H9 (cell line): ENCODE data around the gene FUT1. TPM values are rescaled to one million over a fixed set of nuclear protein-coding genes. Genes with fewer than 3 reads are reported as not detected.
A peak's percentile ranks its signal among the peaks of the same experiment; 100 is the strongest.

Experiments
- DNase-seq: peaks from one replicate; pipeline ENCODE4 v3.0.0-alpha.2; 2017
- H2AFZ ChIP-seq: one replicate; pipeline ENCODE4 v1.6.1; 2013; ENCODE audit warnings: mild to moderate bottlenecking, low read length, control low read depth, moderate library complexity
- H2AK5ac ChIP-seq: 2 replicates; pipeline ENCODE4 v1.6.1; 2013; ENCODE audit warnings: low read length, control low read depth, mixed read lengths; ENCODE audit not compliant: insufficient read length
- H2BK120ac ChIP-seq: one replicate; pipeline ENCODE4 v1.6.1; 2013; ENCODE audit warnings: low read depth, mild to moderate bottlenecking, low read length, control low read depth, inconsistent platforms; ENCODE audit not compliant: poor library complexity, severe bottlenecking
- H2BK12ac ChIP-seq: 2 replicates; pipeline ENCODE4 v1.6.1; 2013; ENCODE audit warnings: low read length, control low read depth, mixed read lengths, low read depth; ENCODE audit not compliant: insufficient read length
- H2BK15ac ChIP-seq: 2 replicates; pipeline ENCODE4 v1.6.1; 2013; ENCODE audit warnings: low read depth, low read length, control low read depth
- H2BK20ac ChIP-seq: one replicate; pipeline ENCODE4 v1.6.1; 2013; ENCODE audit warnings: low read depth, mild to moderate bottlenecking, low read length, control low read depth, inconsistent platforms; ENCODE audit not compliant: poor library complexity, severe bottlenecking
- H2BK5ac ChIP-seq: 2 replicates; pipeline ENCODE4 v1.6.1; 2013; ENCODE audit warnings: low read length, control low read depth, mixed read lengths; ENCODE audit not compliant: insufficient read length
- H3K14ac ChIP-seq: 2 replicates; pipeline ENCODE4 v1.6.1; 2013; ENCODE audit warnings: low read length, control low read depth; ENCODE audit not compliant: insufficient read depth
- H3K18ac ChIP-seq: 2 replicates; pipeline ENCODE4 v1.6.1; 2013; ENCODE audit warnings: low read depth, mild to moderate bottlenecking, mixed read lengths, low read length, control low read depth; ENCODE audit not compliant: insufficient read length
- H3K23ac ChIP-seq: 2 replicates; pipeline ENCODE4 v1.6.1; 2013; ENCODE audit warnings: low read length, control low read depth, mixed read lengths, low read depth; ENCODE audit not compliant: insufficient read length
- H3K23me2 ChIP-seq: 2 replicates; pipeline ENCODE4 v1.6.1; 2013; ENCODE audit warnings: low read depth, mild to moderate bottlenecking, mixed read lengths, low read length, control low read depth; ENCODE audit not compliant: insufficient read length, poor library complexity, severe bottlenecking
- H3K27ac ChIP-seq: 2 replicates; pipeline ENCODE4 v1.5.1; 2013; ENCODE audit warnings: low read length, control low read depth, mixed read lengths, low read depth; ENCODE audit not compliant: insufficient read length
- H3K27me3 ChIP-seq: 2 replicates; pipeline ENCODE4 v1.6.1; 2013; ENCODE audit warnings: low read length, control low read depth, inconsistent platforms; ENCODE audit not compliant: insufficient read depth
- H3K4ac ChIP-seq: 2 replicates; pipeline ENCODE4 v1.6.1; 2013; ENCODE audit warnings: low read depth, mild to moderate bottlenecking, control low read depth, inconsistent platforms, low read length, moderate library complexity
- H3K4me1 ChIP-seq: 2 replicates; pipeline ENCODE4 v1.6.1; 2013; ENCODE audit warnings: low read length, control low read depth, inconsistent platforms; ENCODE audit not compliant: insufficient read depth
- H3K4me2 ChIP-seq: 2 replicates; pipeline ENCODE4 v1.6.1; 2013; ENCODE audit warnings: low read length, control low read depth, mixed read lengths; ENCODE audit not compliant: insufficient read length, insufficient read depth
- H3K56ac ChIP-seq: 2 replicates; pipeline ENCODE4 v1.6.1; 2013; ENCODE audit warnings: low read depth, mild to moderate bottlenecking, mixed read lengths, low read length, control low read depth; ENCODE audit not compliant: insufficient read length
- H3K79me1 ChIP-seq: 2 replicates; pipeline ENCODE4 v1.6.1; 2013; ENCODE audit warnings: low read depth, mild to moderate bottlenecking, moderate library complexity, low read length, control low read depth, inconsistent platforms; ENCODE audit not compliant: insufficient read depth, poor library complexity, severe bottlenecking
- H3K79me2 ChIP-seq: 2 replicates; pipeline ENCODE4 v1.6.1; 2013; ENCODE audit warnings: low read length, control low read depth, inconsistent platforms; ENCODE audit not compliant: insufficient read depth
- H3K9ac ChIP-seq: 2 replicates; pipeline ENCODE4 v1.6.1; 2013; ENCODE audit warnings: low read length, control low read depth, mixed read lengths; ENCODE audit not compliant: insufficient read length; ENCODE audit errors: extremely low read depth
- H3K9me3 ChIP-seq: one replicate; pipeline ENCODE4 v1.6.1; 2013; ENCODE audit warnings: low read depth, low read length, inconsistent platforms; ENCODE audit not compliant: control insufficient read depth
- H3T11ph ChIP-seq: one replicate; pipeline ENCODE4 v1.6.1; 2013; ENCODE audit warnings: mild to moderate bottlenecking, low read length, control low read depth, inconsistent platforms
- H4K20me1 ChIP-seq: one replicate; pipeline ENCODE4 v1.6.1; 2013; ENCODE audit not compliant: control insufficient read depth, insufficient read length, insufficient read depth
- H4K5ac ChIP-seq: 2 replicates; pipeline ENCODE4 v1.6.1; 2013; ENCODE audit warnings: low read depth, mild to moderate bottlenecking, mixed read lengths, low read length, control low read depth; ENCODE audit not compliant: insufficient read length
- H4K8ac ChIP-seq: replicated peaks from 2 replicates; pipeline ENCODE4 v1.6.1; 2013; ENCODE audit warnings: low read length, control low read depth, mixed read lengths, low read depth; ENCODE audit not compliant: insufficient read length
- H4K91ac ChIP-seq: 2 replicates; pipeline ENCODE4 v1.6.1; 2013; ENCODE audit warnings: low read depth, mild to moderate bottlenecking, moderate library complexity, mixed read lengths, low read length, control low read depth; ENCODE audit not compliant: insufficient read length
- H3K27ac Mint-ChIP-seq, 3 experiments: 2 replicates in 2 of 3; 3 replicates in 1 of 3; pipeline ENCODE4 v1.8.0; 2020 to 2021; ENCODE audit warnings: mixed read lengths in 3 of 3, mild to moderate bottlenecking in 1 of 3, moderate library complexity in 1 of 3
- H3K27me3 Mint-ChIP-seq: 2 replicates; pipeline ENCODE4 v1.8.0; 2021; ENCODE audit warnings: low read depth, mild to moderate bottlenecking, moderate library complexity, mixed read lengths
- H3K36me3 Mint-ChIP-seq, 3 experiments: 2 replicates in 2 of 3; 3 replicates in 1 of 3; pipeline ENCODE4 v1.8.0; 2020 to 2021; ENCODE audit warnings: low read depth in 3 of 3, mixed read lengths in 3 of 3; ENCODE audit not compliant: insufficient read depth in 1 of 3
- H3K4me1 Mint-ChIP-seq, 2 experiments: 2 replicates each; pipeline ENCODE4 v1.8.0; 2020; ENCODE audit warnings: mixed read lengths in 2 of 2
- H3K4me3 Mint-ChIP-seq, 2 experiments: 2 replicates in 1 of 2; 3 replicates in 1 of 2; pipeline ENCODE4 v1.8.0; 2020 to 2021; ENCODE audit warnings: mild to moderate bottlenecking in 2 of 2, mixed read lengths in 2 of 2, moderate library complexity in 1 of 2
- H3K9me3 Mint-ChIP-seq, 2 experiments: 2 replicates in 1 of 2; 3 replicates in 1 of 2; pipeline ENCODE4 v1.8.0; 2020; ENCODE audit warnings: mild to moderate bottlenecking in 2 of 2, mixed read lengths in 2 of 2, moderate library complexity in 1 of 2
- CTCF ChIP-seq: fragments of 200-600 bp; sonication (generic); conservative IDR thresholded peaks from 3 replicates; pipeline ENCODE4 v1.8.0; 2021; ENCODE audit warnings: antibody characterized with exemption, mild to moderate bottlenecking
- WGBS: extraction: QIAGEN DNeasy Blood & Tissue Kit; methylation state at CpG from one replicate; pipeline ENCODE4 v1.1.7; 2013; ENCODE audit warnings: missing lambda C conversion rate, low lambda C conversion rate, mixed read lengths; ENCODE audit not compliant: insufficient read length; ENCODE audit errors: extremely low coverage; 5-methylcytosine and 5-hydroxymethylcytosine counted together
- total RNA-seq: library from RNA; stranded (reverse); gene quantifications from 2 replicates; pipeline ENCODE4 v1.2.1, GENCODE V29; 2021

Gene FUT1
- total RNA-seq, 1 experiment from 2014 or later: 16.1 TPM

- Histone ChIP-seq H3K9me3 (no peaks in the 10 kb centered on the region), H3K4me1 (no peaks in the 10 kb centered on the region), H2BK15ac (no peak overlapping the region), H2BK5ac (no peak overlapping the region), H2BK20ac (no peak overlapping the region), H3T11ph (no peak overlapping the region), H3K23me2 (no peaks in the 10 kb centered on the region), H3K56ac (no peak overlapping the region), H4K20me1 (no peaks in the 10 kb centered on the region), H3K79me1 (no peaks in the 10 kb centered on the region), H3K79me2 (no peaks in the 10 kb centered on the region), H2AK5ac (no peak overlapping the region), H4K5ac (no peak overlapping the region), H3K14ac (no peak overlapping the region), H3K9ac (no peak overlapping the region), H3K4me2 (no peak overlapping the region), H4K91ac (no peak overlapping the region), H3K27me3 (no peaks in the 10 kb centered on the region), H2BK120ac (no peak overlapping the region), H3K4ac (no peak overlapping the region), H4K8ac (no peak overlapping the region), H2BK12ac (no peak overlapping the region), H3K23ac (no peak overlapping the region), H3K18ac (no peak overlapping the region), H3K27ac (no peak overlapping the region), H2AFZ (no peak overlapping the region)
- TF ChIP-seq CTCF: no peak
- no peaks in the 10 kb centered on the region for H3K36me3 Mint-ChIP-seq
- peaks cover 5 to 10% of the 10 kb centered on the region in 2 experiments for H3K4me1 Mint-ChIP-seq
- no peak overlapping the region for H3K27ac Mint-ChIP-seq
- H3K9me3 Mint-ChIP-seq: no peaks in the 10 kb centered on the region; a peak in 1 of 5 replicates
- WGBS: no CpG with 5 or more reads among the region's 12 CpGs
- no peak overlapping the region; a peak in 1 of 5 replicates for H3K4me3 Mint-ChIP-seq
- no peaks in the 10 kb centered on the region; the same call in 1 of the 2 replicates for H3K27me3 Mint-ChIP-seq
- peak; percentile 66 for DNase-seq
Measured at GRCh38 chr19:48777720-48778119, 25.3 kb upstream of the FUT1 start.
